GM03348 (cell line): ENCODE data around the gene PLEKHA6.

ENCODE experiments used
- DNase-seq: peaks from one replicate; pipeline ENCODE4 v3.0.0; 2012; ENCODE audit warnings: low spot score

The PLEKHA6 gene

GRCh38 chr1:204383163-204383904, 23.6 kb upstream of the PLEKHA6 start:
- DNase-seq = no peak

GRCh38 chr1:204382714-204383083, 23.0 kb upstream of the PLEKHA6 start:
- no peak for DNase-seq

GRCh38 chr1:204380293-204380831, 20.6 kb upstream of the PLEKHA6 start:
- no peak for DNase-seq

GRCh38 chr1:204377800-204378668, 18.3 kb upstream of the PLEKHA6 start:
- DNase-seq = peak; percentile 50

GRCh38 chr1:204376919-204377799, 17.4 kb upstream of the PLEKHA6 start:
- no peak for DNase-seq

- DNase-seq = no peak
Measured at GRCh38 chr1:204376465-204376864, 16.7 kb upstream of the PLEKHA6 start.

- DNase-seq = no peak
Measured at GRCh38 chr1:204373911-204374310, 14.2 kb upstream of the PLEKHA6 start.

- DNase-seq = no peak
Measured at GRCh38 chr1:204370176-204370575, 10.4 kb upstream of the PLEKHA6 start.

GRCh38 chr1:204368996-204369726, 9.4 kb upstream of the PLEKHA6 start:
- no peak for DNase-seq

GRCh38 chr1:204367956-204368355, 8.2 kb upstream of the PLEKHA6 start:
- DNase-seq = no peak

GRCh38 chr1:204367193-204367858, 7.6 kb upstream of the PLEKHA6 start:
- no peak for DNase-seq

GRCh38 chr1:204366759-204367158, 7.0 kb upstream of the PLEKHA6 start:
- peak; percentile 45 for DNase-seq

- DNase-seq = peak; percentile 88
Measured at GRCh38 chr1:204363335-204364114, 3.8 kb upstream of the PLEKHA6 start.

GRCh38 chr1:204362984-204363334, 3.2 kb upstream of the PLEKHA6 start:
- no peak for DNase-seq

GRCh38 chr1:204361781-204362180, 2.1 kb upstream of the PLEKHA6 start:
- DNase-seq = no peak

- no peak for DNase-seq
Measured at GRCh38 chr1:204361341-204361771, 1.6 kb upstream of the PLEKHA6 start.

- DNase-seq = no peak
Measured at GRCh38 chr1:204360314-204360713, 585 bp upstream of the PLEKHA6 start.

- DNase-seq = no peak
Measured at GRCh38 chr1:204359131-204359473, 627 bp downstream of the PLEKHA6 start.

- DNase-seq = no peak
Measured at GRCh38 chr1:204358605-204359004, 1.1 kb downstream of the PLEKHA6 start.
